PFSK-1 (cell line): ENCODE measurements around the gene C2orf42.

Experiments
- POLR2AphosphoS5 ChIP-seq: IDR thresholded peaks from 2 replicates; pipeline ENCODE4 v1.6.1; 2012; ENCODE audit warnings: low read depth, mild to moderate bottlenecking, control low read depth, low read length, moderate library complexity
- TAF1 ChIP-seq: IDR thresholded peaks from 2 replicates; pipeline ENCODE4 v1.6.1; 2012; ENCODE audit warnings: low read length, control low read depth, borderline replicate concordance; ENCODE audit not compliant: insufficient read depth

DNA sequence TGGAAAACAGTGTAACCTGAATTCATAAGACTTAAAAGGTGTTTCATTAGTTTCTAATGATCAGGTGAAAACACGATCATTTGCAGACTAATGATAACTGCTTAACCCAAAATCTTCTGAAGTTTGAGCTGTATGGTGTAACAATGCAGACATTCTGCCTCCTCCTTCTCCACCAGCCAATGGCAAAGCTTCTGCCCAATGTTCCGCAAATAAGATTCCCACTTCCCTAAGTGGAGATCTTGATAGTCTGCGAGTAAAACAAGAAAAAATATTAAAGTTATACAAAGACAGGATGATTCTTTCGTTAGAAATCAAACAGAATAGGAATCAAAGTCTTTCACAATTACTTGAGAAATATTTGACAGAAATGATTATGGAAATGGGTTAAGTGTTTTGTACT lies 8.1 kb downstream of the C2orf42 start:
- no peak for TF ChIP-seq POLR2AphosphoS5
- no peak for TF ChIP-seq TAF1
